ENCODE data around the gene KCMF1. TPM values are rescaled to one million over a fixed set of nuclear protein-coding genes. Genes with fewer than 3 reads are reported as not detected.

KCMF1 gene
- total RNA-seq, result 10 to 100 TPM; 25.5 to 45.4 TPM
- 10 to 100 TPM; 10.5 to 20.7 TPM for polyA plus RNA-seq

GRCh38 chr2:84970868-84971509, at the start of gene KCMF1:
Gene KCMF1 (plus strand): TSS chr2:84971161. CDS start chr2:84971452, 291 bp downstream.
- Histone ChIP-seq H3K9me3 (ENCODE audit: control insufficient read depth in 4 of 4, low read length in 3 of 4) (no peaks in the 10 kb centered on the region), H3K27ac (ENCODE audit: low read depth in 1 of 2, low read length in 2 of 2) (peak within 1 kb of the TSS; percentile 92 to 95), H3K27me3 (ENCODE audit: control insufficient read depth in 4 of 4, insufficient read depth in 4 of 4, low read length in 3 of 4) (no peaks in the 10 kb centered on the region), H3K36me3 (ENCODE audit: control insufficient read depth in 4 of 4, insufficient read depth in 3 of 4, low read depth in 1 of 4, low read length in 3 of 4) (peaks cover 0 to 2% (median 0%) of the 10 kb centered on the region in 4 donors), H3K4me3 (ENCODE audit: low read depth in 1 of 3, low read length in 3 of 3) (peak within 1 kb of the TSS; percentile 75 to 95 (median 92)), H3K9ac (ENCODE audit: low read depth in 1 of 2, low read length in 2 of 2) (peak within 1 kb of the TSS; percentile 97 to 98), H3K4me1 (ENCODE audit: control insufficient read depth in 4 of 4, insufficient read depth in 4 of 4, low read length in 3 of 4) (peaks cover 4 to 30% (median 23%) of the 10 kb centered on the region in 4 donors)
- no peak for TF ChIP-seq HNF4A (conservative IDR thresholded peaks at IDR 0.05)
- TF ChIP-seq GABPA (IDR thresholded peaks at IDR 0.05 in 1 of 2, conservative IDR thresholded peaks at IDR 0.05 in 1 of 2), result no peak
- no peak for TF ChIP-seq SP1 (IDR thresholded peaks at IDR 0.05)
- DNase-seq (ENCODE audit: low spot score), result peak; percentile 80
- WGBS, result under 1% methylated on average over 99 of the region's 102 CpGs

- no peak for DNase-seq (ENCODE audit: low spot score)
- Histone ChIP-seq H3K9me3 (ENCODE audit: control insufficient read depth in 4 of 4, low read length in 3 of 4) (no peaks in the 10 kb centered on the region), H3K36me3 (ENCODE audit: control insufficient read depth in 4 of 4, insufficient read depth in 3 of 4, low read depth in 1 of 4, low read length in 3 of 4) (no peaks in the 10 kb centered on the region), H3K4me1 (ENCODE audit: control insufficient read depth in 4 of 4, insufficient read depth in 4 of 4, low read length in 3 of 4) (peaks cover 6 to 18% (median 12%) of the 10 kb centered on the region in 4 donors), H3K27ac (ENCODE audit: low read depth in 1 of 2, low read length in 2 of 2) (no peak overlapping the region), H3K9ac (ENCODE audit: low read depth in 1 of 2, low read length in 2 of 2) (no peak overlapping the region), H3K4me3 (ENCODE audit: low read depth in 1 of 3, low read length in 3 of 3) (no peak overlapping the region), H3K27me3 (ENCODE audit: control insufficient read depth in 4 of 4, insufficient read depth in 4 of 4, low read length in 3 of 4) (no peaks in the 10 kb centered on the region)
- TF ChIP-seq EGR1 (IDR thresholded peaks at IDR 0.05; ENCODE audit: low read depth in 2 of 2) (no peak), SP1 (IDR thresholded peaks at IDR 0.05) (no peak), RXRA (IDR thresholded peaks at IDR 0.05) (no peak), HNF4G (IDR thresholded peaks at IDR 0.05) (no peak), ZBTB33 (IDR thresholded peaks at IDR 0.05) (no peak), HNF4A (conservative IDR thresholded peaks at IDR 0.05) (no peak), NR2F2 (IDR thresholded peaks at IDR 0.05) (no peak), FOXA2 (IDR thresholded peaks at IDR 0.05) (no peak), CTCF (IDR thresholded peaks at IDR 0.05; ENCODE audit: low read depth, low read length, missing input control) (no peak), REST (IDR thresholded peaks at IDR 0.05) (no peak)
Observed at GRCh38 chr2:84923009-84923408, 48.0 kb upstream of the KCMF1 start.
